ENCODE measurements around the gene C15orf61. TPM values are rescaled to one million over a fixed set of nuclear protein-coding genes. Genes with fewer than 3 reads are reported as not detected.

C15orf61 gene
- total RNA-seq, 1 experiment from 2014 or later: 5.6 TPM

GRCh38 chr15:67543348-67543718, 22.4 kb downstream of the C15orf61 start:
- no peaks in the 10 kb centered on the region for H3K27me3 ChIP-seq (ENCODE audit: control insufficient read depth, insufficient read depth, low read length)
- ATAC-seq (peak; percentile 17; the same call in 1 of the 2 replicates), DNase-seq (ENCODE audit: low read depth, low spot score) (no peak)
- intact Hi-C loops (cut with micrococcal nuclease; ENCODE audit: unreplicated experiment): no loop called here
- ChIA-PET CTCF (no interaction called here), POLR2A (no interaction called here)
- H3K36me3 ChIP-seq (ENCODE audit: control insufficient read depth, insufficient read depth, low read length): no peaks in the 10 kb centered on the region; the same call in 1 of the 2 replicates
- peak overlapping the region; percentile 86 to 87 for H3K4me3 ChIP-seq (ENCODE audit: low read depth in 2 of 2, low read length in 2 of 2)
- peak overlapping the region; percentile 96 for H3K27ac ChIP-seq (ENCODE audit: low read length)
- H3K9me3 ChIP-seq (ENCODE audit: control insufficient read depth, insufficient read depth, low read depth, low read length): no peaks in the 10 kb centered on the region
- H3K4me1 ChIP-seq (ENCODE audit: control insufficient read depth, insufficient read depth, low read length): peaks cover 11% of the 10 kb centered on the region
- TSS peak; percentile 55 for BruUV-seq (replicated peaks)
- TF ChIP-seq CTCF (IDR thresholded peaks at IDR 0.05) (no peak), SIN3A (IDR thresholded peaks at IDR 0.05; ENCODE audit: borderline replicate concordance, insufficient read depth, low read depth, low read length) (no peak), POLR2AphosphoS5 (IDR thresholded peaks at IDR 0.05; ENCODE audit: low read depth, low read length) (no peak), TCF7L2 (IDR thresholded peaks at IDR 0.05; ENCODE audit: low read depth, low read length) (no peak)
- TF ChIP-seq, protein P1, sequence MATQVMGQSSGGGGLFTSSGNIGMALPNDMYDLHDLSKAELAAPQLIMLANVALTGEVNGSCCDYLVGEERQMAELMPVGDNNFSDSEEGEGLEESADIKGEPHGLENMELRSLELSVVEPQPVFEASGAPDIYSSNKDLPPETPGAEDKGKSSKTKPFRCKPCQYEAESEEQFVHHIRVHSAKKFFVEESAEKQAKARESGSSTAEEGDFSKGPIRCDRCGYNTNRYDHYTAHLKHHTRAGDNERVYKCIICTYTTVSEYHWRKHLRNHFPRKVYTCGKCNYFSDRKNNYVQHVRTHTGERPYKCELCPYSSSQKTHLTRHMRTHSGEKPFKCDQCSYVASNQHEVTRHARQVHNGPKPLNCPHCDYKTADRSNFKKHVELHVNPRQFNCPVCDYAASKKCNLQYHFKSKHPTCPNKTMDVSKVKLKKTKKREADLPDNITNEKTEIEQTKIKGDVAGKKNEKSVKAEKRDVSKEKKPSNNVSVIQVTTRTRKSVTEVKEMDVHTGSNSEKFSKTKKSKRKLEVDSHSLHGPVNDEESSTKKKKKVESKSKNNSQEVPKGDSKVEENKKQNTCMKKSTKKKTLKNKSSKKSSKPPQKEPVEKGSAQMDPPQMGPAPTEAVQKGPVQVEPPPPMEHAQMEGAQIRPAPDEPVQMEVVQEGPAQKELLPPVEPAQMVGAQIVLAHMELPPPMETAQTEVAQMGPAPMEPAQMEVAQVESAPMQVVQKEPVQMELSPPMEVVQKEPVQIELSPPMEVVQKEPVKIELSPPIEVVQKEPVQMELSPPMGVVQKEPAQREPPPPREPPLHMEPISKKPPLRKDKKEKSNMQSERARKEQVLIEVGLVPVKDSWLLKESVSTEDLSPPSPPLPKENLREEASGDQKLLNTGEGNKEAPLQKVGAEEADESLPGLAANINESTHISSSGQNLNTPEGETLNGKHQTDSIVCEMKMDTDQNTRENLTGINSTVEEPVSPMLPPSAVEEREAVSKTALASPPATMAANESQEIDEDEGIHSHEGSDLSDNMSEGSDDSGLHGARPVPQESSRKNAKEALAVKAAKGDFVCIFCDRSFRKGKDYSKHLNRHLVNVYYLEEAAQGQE (IDR thresholded peaks at IDR 0.05; ENCODE audit: insufficient read depth in 1 of 2, low read depth in 2 of 2, low read length in 1 of 2): no peak
- in situ Hi-C loops (cut with HindIII; ENCODE audit: low pct_unique_long_range_greater_than_20kb, low sequenced_read_pairs): no loop called here

- POLR2A ChIA-PET: no interaction called here
Observed at GRCh38 chr15:67544475-67544874, 23.5 kb downstream of the C15orf61 start.

More at GRCh38 chr15:67544475-67544874, 23.5 kb downstream of the C15orf61 start:
- no peak overlapping the region for H3K27ac ChIP-seq (ENCODE audit: low read length)
- DNase-seq (ENCODE audit: low read depth, low spot score): no peak
- peaks cover 22% of the 10 kb centered on the region for H3K4me1 ChIP-seq (ENCODE audit: control insufficient read depth, insufficient read depth, low read length)
- no peaks in the 10 kb centered on the region for H3K27me3 ChIP-seq (ENCODE audit: control insufficient read depth, insufficient read depth, low read length)
- BruUV-seq (replicated peaks): no TSS peak
- no peak for TF ChIP-seq POLR2AphosphoS5 (IDR thresholded peaks at IDR 0.05; ENCODE audit: low read depth, low read length)
- TF ChIP-seq TCF7L2 (IDR thresholded peaks at IDR 0.05; ENCODE audit: low read depth, low read length): no peak
- TF ChIP-seq CTCF (IDR thresholded peaks at IDR 0.05): no peak
- TF ChIP-seq, protein P1 (IDR thresholded peaks at IDR 0.05; ENCODE audit: insufficient read depth in 1 of 2, low read depth in 2 of 2, low read length in 1 of 2): no peak
- no peak for TF ChIP-seq SIN3A (IDR thresholded peaks at IDR 0.05; ENCODE audit: borderline replicate concordance, insufficient read depth, low read depth, low read length)
- ATAC-seq: no peak
- CTCF ChIA-PET: no interaction called here
- intact Hi-C loops (cut with micrococcal nuclease; ENCODE audit: unreplicated experiment): no loop called here
- no peaks in the 10 kb centered on the region; the same call in 1 of the 2 replicates for H3K36me3 ChIP-seq (ENCODE audit: control insufficient read depth, insufficient read depth, low read length)
- no peak overlapping the region for H3K4me3 ChIP-seq (ENCODE audit: low read depth in 2 of 2, low read length in 2 of 2)
- in situ Hi-C loops (cut with HindIII; ENCODE audit: low pct_unique_long_range_greater_than_20kb, low sequenced_read_pairs): no loop called here
- no peaks in the 10 kb centered on the region for H3K9me3 ChIP-seq (ENCODE audit: control insufficient read depth, insufficient read depth, low read depth, low read length)

Measured in Panc1 (cell line).